ENCODE results near the gene SLC16A14. TPM values are rescaled to one million over a fixed set of nuclear protein-coding genes. Genes with fewer than 3 reads are reported as not detected.

The SLC16A14 gene
- total and polyA plus RNA-seq, 2 of the 8 experiments (the other 6 are each of a cell fraction or from before 2014, with no cell fraction given), result 2.1 to 3.0 TPM

- no peak for FAIRE-seq
- H3K79me1 ChIP-seq (ENCODE audit: low read depth, low read length), result no peaks in the 10 kb centered on the region
- H4K8ac ChIP-seq (ENCODE audit: extremely low read depth, insufficient read depth, low read length), result no peak overlapping the region
Observed at GRCh38 chr2:230019742-230020141, 49.0 kb downstream of the SLC16A14 start.

More at GRCh38 chr2:230019742-230020141, 49.0 kb downstream of the SLC16A14 start:
- no peak overlapping the region for H2BK12ac ChIP-seq (ENCODE audit: low read depth, low read length)
- no peak overlapping the region for H2BK15ac ChIP-seq (ENCODE audit: low read length)
- no peak overlapping the region for H3K18ac ChIP-seq (ENCODE audit: extremely low read depth, low read length)
- no peak overlapping the region for H3K4me3 ChIP-seq (ENCODE audit: extremely low read depth in 1 of 4, insufficient read depth in 2 of 4, low read depth in 3 of 4, low read length in 4 of 4)
- no peak overlapping the region for H3K56ac ChIP-seq (replicated peaks; ENCODE audit: insufficient read length, low read depth, low read length)
- no peaks in the 10 kb centered on the region for H3K27me3 ChIP-seq (replicated peaks in 1 of 4; ENCODE audit: control insufficient read depth in 3 of 4, extremely low read depth in 1 of 4, insufficient read depth in 3 of 4, low read length in 3 of 4)
- H2AK5ac ChIP-seq (ENCODE audit: low read depth, low read length), result no peak overlapping the region
- H3K14ac ChIP-seq (ENCODE audit: insufficient read length), result no peak overlapping the region
- no peak overlapping the region for H4K91ac ChIP-seq (replicated peaks; ENCODE audit: insufficient read length, low read length)
- no peaks in the 10 kb centered on the region for H3K4me1 ChIP-seq (replicated peaks in 1 of 4; ENCODE audit: control insufficient read depth in 3 of 4, insufficient read depth in 4 of 4, low read length in 3 of 4)
- DNase-seq (ENCODE audit: low read depth in 1 of 2, low spot score in 2 of 2), result no peak
- H3K36me3 ChIP-seq (ENCODE audit: control insufficient read depth in 2 of 4, insufficient read depth in 4 of 4, low read length in 3 of 4), result no peaks in the 10 kb centered on the region
- no peak overlapping the region for H3K4me2 ChIP-seq (ENCODE audit: insufficient read depth in 1 of 2, low read depth in 2 of 2, low read length in 2 of 2)
- H3K79me2 ChIP-seq (ENCODE audit: control insufficient read depth in 1 of 2, insufficient read depth in 2 of 2, low read length in 2 of 2), result no peaks in the 10 kb centered on the region
- no peak overlapping the region for H2AFZ ChIP-seq (ENCODE audit: low read length)
- TF ChIP-seq POU5F1 (IDR thresholded peaks at IDR 0.05; ENCODE audit: low read depth, low read length) (no peak), ZNF274 (IDR thresholded peaks at IDR 0.05; ENCODE audit: borderline replicate concordance, extremely low read depth, low read length) (no peak), ATF2 (IDR thresholded peaks at IDR 0.05; ENCODE audit: low read length) (no peak), POLR2A (IDR thresholded peaks at IDR 0.05; ENCODE audit: control extremely low read depth in 1 of 2, low read depth in 2 of 2, low read length in 2 of 2) (no peak), SP4 (IDR thresholded peaks at IDR 0.05; ENCODE audit: low read length) (no peak), CTBP2 (IDR thresholded peaks at IDR 0.05; ENCODE audit: borderline replicate concordance, insufficient read depth, insufficient read length, low read length) (no peak), HDAC2 (IDR thresholded peaks at IDR 0.05; ENCODE audit: borderline replicate concordance in 1 of 2, low read depth in 2 of 2, low read length in 2 of 2) (no peak), BRCA1 (IDR thresholded peaks at IDR 0.05; ENCODE audit: low read depth, low read length) (no peak), CBX8 (IDR thresholded peaks at IDR 0.05; ENCODE audit: borderline replicate concordance, low read depth, low read length) (no peak), SP2 (IDR thresholded peaks at IDR 0.05; ENCODE audit: low read length) (no peak)
- no peak overlapping the region for H2BK20ac ChIP-seq (ENCODE audit: low read length)
- H4K20me1 ChIP-seq (replicated peaks in 1 of 2; ENCODE audit: control insufficient read depth in 1 of 2, insufficient read depth in 2 of 2, low read length in 2 of 2), result no peaks in the 10 kb centered on the region
- no peak overlapping the region for H4K5ac ChIP-seq (ENCODE audit: insufficient read length, low read depth, low read length)
- H3K9me3 ChIP-seq (ENCODE audit: insufficient read depth in 2 of 2, low read depth in 1 of 2, low read length in 1 of 2), result no peaks in the 10 kb centered on the region
- no peak overlapping the region for H3K9ac ChIP-seq (replicated peaks in 1 of 4; ENCODE audit: extremely low read depth in 1 of 4, low read depth in 3 of 4, low read length in 3 of 4)
- POLR2A ChIA-PET (ENCODE audit: partially characterized antibody), result no interaction called here
- CTCF ChIA-PET (ENCODE audit: partially characterized antibody), result interaction anchor here (1.1 to 7.3 kb wide), 2 partner anchors 11 to 790 kb away, joined by 4 to 48 read pairs; no protein-coding TSS in a partner anchor
- H2BK5ac ChIP-seq (ENCODE audit: low read depth, low read length), result no peak overlapping the region
- H2BK120ac ChIP-seq (replicated peaks; ENCODE audit: low read depth, low read length), result no peak overlapping the region
- WGBS, 2 experiments (ENCODE audit: extremely low coverage in 1 of 2, insufficient coverage in 1 of 2, insufficient read length in 1 of 2, insufficient replicate concordance in 2 of 2, low coverage in 1 of 2, low lambda C conversion rate in 2 of 2, missing lambda C conversion rate in 1 of 2), result 92% methylated on average over 3 of the region's 3 CpGs; no CpG with 5 or more reads in 1 of the 2 experiments
- H3K23ac ChIP-seq (ENCODE audit: insufficient read length), result no peak overlapping the region
- no peak overlapping the region for H3K4ac ChIP-seq (replicated peaks; ENCODE audit: insufficient read length, low read depth, low read length)
- no peak overlapping the region for H3K27ac ChIP-seq (ENCODE audit: low read depth, low read length)
- no peaks in the 10 kb centered on the region for H3K23me2 ChIP-seq (ENCODE audit: low read depth, low read length)
